Astrocyte (in vitro differentiated cells and primary cell): ENCODE results near the gene ENTR1.

Source experiments
- EZH2 ChIP-seq: IDR thresholded peaks from 2 replicates; pipeline ENCODE4 v1.6.1; 2012; ENCODE audit warnings: mild to moderate bottlenecking, low read length, inconsistent platforms; ENCODE audit not compliant: insufficient read depth
- TF ChIP-seq, protein P1 (sequence below): IDR thresholded peaks from 2 replicates; pipeline ENCODE4 v1.5.1; 2011; ENCODE audit warnings: low read depth, mild to moderate bottlenecking, inconsistent platforms, low read length, moderate library complexity; ENCODE audit not compliant: insufficient read depth

GRCh38 chr9:136386018-136386417 lies 24.4 kb downstream of the ENTR1 start:
- TF ChIP-seq, protein P1, sequence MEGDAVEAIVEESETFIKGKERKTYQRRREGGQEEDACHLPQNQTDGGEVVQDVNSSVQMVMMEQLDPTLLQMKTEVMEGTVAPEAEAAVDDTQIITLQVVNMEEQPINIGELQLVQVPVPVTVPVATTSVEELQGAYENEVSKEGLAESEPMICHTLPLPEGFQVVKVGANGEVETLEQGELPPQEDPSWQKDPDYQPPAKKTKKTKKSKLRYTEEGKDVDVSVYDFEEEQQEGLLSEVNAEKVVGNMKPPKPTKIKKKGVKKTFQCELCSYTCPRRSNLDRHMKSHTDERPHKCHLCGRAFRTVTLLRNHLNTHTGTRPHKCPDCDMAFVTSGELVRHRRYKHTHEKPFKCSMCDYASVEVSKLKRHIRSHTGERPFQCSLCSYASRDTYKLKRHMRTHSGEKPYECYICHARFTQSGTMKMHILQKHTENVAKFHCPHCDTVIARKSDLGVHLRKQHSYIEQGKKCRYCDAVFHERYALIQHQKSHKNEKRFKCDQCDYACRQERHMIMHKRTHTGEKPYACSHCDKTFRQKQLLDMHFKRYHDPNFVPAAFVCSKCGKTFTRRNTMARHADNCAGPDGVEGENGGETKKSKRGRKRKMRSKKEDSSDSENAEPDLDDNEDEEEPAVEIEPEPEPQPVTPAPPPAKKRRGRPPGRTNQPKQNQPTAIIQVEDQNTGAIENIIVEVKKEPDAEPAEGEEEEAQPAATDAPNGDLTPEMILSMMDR = no peak
- no peak for TF ChIP-seq EZH2
